Middle frontal gyrus (tissue), 1 donor: ENCODE results near the gene MMRN2.
"Not testable (repeated sequence)": the region's sequence is repeated elsewhere in the genome, so short reads cannot be mapped to it uniquely, and the experiment has no call there.

Experiments
- DNase-seq: peaks from one replicate; pipeline ENCODE4 v3.0.0-alpha.2; 2015; ENCODE audit warnings: low spot score; ENCODE audit errors: extremely low spot score

The MMRN2 gene

DNA sequence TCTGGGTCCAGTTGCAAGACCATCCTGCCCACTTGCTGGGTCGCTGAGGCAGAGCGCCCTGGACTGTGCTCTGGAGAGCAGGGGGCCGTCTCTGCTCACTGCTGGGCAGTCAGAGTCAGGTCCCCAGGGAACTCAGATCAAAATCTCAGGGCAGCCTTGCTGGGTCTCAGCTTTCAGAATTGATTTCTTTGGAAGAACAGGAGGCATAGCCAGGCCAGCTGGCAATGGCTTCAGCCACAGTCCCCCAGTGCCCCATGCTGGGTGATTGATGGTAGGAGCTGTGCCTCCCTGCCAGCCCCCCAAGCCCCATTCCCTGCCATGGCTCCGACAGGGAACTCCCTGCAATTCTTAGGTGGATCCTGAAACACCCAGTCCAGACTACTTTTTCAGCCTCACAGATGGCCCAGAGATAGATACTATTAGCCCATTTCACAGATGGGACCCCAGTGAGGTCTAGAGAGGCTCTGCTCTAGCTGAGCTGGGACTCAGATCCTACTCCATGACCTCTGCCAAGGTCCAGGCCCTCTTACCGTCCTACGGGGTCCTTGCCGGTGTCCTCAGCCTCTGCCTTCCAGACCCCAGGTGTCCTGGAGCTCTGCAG is 467 bp downstream of the MMRN2 start:
- DNase-seq: no peak

DNA sequence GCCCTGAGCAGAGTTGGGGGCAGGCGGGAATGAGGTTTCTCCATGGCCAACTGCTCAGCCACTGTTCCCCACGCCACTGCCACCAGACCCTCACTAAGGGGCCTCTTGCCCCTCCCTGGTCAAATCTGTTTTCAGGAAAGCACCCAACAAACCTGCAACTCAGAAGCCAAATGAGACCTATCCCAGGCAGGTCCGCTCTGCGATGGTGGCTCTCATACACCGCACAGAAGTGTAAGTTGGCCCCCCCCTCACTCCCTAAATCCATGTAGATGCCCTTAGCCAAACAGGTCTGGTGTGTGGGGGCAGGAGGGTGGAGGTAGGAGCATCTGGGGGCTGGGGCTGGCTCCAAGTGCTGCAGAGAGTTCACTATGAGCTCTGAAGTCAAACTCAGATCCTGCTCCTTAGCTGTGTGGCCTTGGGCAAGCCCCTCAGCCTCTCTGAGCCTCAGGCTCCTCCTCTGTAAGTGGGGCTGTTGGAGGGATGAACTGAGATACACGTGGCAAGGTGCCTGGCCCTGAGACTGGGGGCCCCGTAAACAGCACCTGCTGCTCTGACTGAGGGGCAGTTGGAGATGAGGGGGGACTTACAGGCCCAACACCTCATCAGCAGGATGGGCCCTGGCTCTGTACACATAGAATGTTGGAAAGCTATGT is 1.1 kb downstream of the MMRN2 start:
- DNase-seq: no peak

DNA sequence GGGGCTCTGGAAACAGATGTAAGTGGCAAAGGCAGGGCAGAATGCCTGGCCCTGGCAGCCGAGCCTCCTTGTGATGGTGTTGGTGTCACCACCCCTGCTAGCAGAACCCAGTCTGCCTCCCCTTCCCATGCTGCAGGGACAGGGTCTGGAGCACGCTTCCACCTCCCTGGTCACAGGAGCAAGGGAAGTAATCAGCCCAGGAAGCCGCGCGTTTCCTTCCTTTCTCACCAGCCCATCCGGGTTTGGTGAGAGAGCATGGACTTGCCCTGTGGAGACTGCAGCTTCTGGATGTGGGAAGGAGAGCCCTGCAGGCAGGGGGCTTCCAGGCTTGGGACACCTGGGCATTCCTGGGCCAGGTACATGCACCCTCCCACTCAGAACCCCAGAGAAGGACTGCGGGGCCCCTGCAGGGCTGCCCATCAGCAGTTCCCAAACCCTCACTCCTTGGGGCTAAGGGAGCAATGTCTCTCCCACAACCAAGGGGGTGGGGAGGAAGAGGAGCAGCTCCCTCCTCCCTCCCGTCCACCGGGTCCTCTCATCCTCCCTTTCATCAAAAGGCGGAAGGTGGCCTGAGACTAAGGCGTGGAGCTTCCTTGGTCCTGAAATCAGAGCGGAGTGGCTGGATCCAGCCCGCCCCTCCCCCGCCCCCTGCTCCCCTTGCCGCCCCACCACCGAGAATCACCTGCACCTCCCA is 1.8 kb downstream of the MMRN2 start:
- DNase-seq: no peak

DNA sequence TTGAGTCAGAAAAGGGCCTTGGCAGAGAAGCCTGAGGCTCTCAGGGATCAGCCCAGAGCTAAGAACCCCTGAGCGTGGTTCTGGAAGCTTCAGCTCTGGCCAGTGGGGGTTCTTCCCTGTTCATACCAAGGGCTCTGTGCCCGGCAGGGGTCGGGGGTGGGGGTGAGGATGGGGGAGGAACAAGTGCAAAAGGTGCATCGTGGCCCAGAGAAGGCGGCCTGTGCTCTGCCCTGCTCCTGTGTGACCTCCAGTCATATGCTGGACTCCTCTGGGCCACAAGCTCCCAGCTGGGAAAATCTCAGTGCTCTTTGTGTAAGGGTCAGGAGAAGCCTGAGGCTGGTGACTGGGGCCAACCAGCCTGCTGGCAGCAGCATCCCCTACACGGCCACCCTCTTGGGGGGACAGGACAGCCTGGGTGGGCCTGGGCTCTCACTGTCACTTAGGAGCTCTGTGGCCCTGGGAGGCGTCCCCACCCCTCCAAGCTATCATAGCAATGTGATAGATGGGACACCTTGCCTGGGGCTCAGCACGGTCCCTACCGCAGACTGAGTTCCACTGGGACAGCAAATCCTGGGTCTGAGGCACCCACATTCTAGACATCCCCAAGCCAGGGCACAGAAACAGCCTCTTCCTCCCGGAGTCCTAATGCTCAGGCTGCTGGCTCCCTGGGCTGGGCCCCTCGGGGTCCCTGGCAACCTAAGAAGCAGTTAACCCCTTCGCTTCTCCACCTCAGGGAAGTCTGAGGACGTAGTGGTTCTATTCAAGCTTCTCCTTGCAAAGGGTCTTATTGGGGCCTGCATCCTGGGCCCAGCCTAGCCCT is 2.5 kb downstream of the MMRN2 start:
- DNase-seq: no peak

DNA sequence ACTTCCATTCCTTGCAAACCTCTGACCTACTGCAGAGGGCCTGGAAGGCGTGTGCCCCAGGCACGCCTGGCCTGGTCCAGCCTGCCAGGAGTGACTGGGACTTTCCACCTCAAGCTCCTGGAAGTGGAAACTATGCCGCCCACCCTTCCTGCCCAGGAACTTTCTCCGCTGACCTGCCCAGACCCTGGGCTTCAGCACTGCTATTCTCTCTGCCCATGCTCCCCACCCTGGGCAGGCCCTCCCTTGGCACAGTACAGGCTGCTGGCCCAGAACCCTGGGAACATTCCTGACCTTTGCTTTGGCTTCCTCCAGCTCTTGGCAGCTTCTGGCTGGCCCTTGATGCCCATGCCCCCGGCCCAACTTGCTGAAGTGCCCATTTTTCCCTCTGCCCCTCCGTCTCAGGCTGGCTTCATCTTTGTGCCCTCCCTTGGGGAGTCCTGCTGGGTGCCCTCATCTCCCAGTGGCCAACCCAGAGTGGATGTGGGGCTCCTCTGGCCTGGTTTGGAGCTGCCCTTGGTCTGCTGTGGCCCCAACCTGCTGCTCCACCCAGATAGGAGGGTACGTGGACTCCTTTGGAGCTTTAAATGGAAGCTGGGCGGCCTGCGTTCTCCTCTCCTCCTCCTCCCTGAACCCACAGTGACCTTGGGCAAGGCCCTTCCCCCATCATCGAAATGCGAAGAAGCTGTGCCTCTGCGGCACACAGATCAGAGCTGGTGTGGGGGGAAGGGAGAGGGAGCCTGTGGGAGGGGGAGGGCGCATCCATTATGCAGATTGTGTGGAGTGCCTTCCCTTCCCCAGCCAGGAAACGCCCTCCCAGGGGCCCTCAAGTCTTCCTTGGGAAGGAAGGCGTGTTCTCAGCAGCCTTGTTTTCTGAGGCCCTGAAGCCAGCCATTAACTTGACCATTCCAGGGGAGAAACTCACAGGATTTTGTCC is 3.4 kb downstream of the MMRN2 start:
- DNase-seq: no peak

DNA sequence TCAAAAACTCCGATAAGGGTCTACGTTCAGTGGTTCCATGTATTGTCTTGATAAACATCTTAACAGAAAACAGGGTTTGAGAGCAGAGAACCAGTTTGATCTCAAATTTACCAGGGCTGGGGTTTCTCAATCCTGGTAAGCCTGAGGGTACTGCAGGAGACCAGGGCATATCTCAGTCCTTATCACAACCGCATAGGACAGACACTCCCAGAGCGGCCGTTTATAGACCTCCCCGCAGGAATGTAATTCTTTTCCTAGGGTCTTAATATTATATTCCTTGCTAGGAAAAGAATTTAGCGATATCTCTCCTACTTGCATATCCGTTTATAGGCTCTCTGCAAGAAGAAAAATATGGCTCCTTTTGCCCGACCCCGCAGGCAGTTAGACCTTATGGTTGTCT is 4.7 kb downstream of the MMRN2 start:
- DNase-seq: not testable (repeated sequence)

DNA sequence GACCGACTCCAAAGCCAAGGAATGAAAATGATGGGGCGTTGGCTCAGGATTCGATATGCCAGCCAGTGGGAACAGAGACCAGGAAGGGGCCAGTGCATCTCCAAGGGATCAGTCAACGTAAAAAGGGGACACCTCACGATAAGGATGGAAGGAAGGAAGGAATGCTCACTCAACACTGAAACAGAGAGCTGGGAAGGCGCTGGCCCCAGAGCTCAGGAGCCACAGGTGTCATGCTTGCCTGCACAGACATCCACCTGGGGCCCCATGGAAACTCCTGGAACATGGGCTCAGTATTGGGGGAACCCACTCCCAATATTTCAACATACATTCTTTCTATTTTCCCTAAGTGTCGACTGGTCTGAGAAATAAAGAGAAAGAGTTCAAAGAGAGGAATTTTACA is 5.3 kb downstream of the MMRN2 start:
- no peak for DNase-seq

DNA sequence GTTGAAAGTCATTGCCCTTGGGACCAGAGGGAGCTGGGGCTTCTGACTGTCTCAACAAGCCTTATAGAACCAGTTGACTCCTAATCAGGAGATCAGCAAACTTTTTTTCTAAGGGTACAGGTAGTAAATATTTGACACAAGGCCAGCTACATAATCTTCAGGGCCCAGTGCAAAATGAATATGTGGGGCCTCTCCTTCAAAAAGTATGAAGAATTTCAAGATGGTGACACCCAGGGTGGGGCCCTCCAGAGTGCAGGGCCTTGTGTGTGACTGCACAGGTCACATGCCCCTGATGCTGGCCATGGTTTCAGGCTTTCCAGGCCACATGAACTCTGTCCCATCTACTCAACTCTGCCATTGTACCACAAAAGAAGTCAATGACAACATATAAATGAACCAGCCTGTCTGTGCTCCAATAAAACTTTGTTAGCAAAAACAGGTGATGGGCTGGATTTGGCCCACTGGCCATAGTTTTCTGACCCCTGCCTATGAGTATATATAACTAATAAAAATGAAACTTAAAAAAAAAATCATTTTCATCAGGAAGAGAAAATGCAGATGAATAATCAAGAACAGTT is 6.1 kb downstream of the MMRN2 start:
- no peak for DNase-seq

DNA sequence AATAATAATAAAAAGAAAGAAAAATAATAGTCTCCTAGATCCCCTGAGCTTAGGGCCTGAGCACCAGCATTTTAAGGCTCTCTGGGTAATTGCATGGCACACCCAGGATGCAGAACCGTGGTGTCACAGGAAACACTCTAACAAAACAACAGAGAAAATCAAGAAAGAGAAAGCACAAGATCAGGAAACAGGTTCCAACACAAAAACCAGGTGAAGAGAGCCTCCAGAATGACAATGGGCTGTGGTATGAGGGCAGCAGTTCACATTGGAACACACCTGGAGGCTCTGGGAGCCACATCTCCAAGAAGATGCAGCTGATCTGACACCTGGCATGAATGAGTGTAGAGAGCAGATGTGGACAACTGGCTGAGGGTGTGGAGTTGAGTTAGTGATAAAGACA is 7.1 kb downstream of the MMRN2 start:
- DNase-seq: no peak

DNA sequence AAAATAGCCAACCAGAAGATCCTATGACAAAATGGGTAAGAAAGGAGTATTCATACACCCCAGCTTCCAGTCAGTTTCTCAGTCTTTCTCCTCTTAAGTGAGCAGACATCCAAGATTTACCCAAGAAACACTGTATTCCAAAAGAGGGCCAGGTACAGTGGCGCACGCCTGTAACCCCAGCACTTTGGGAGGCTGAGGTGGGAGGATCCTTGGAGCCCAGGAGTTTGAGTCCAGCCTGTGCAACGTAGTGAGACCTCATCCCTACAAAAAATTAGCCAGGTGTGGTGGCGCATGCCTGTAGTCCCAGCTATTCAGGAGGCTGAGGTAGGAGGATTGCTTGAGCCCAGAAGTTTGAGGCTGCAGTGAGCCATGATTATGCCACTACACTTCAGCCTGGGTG is 9.6 kb downstream of the MMRN2 start:
- DNase-seq: not testable (repeated sequence)

DNA sequence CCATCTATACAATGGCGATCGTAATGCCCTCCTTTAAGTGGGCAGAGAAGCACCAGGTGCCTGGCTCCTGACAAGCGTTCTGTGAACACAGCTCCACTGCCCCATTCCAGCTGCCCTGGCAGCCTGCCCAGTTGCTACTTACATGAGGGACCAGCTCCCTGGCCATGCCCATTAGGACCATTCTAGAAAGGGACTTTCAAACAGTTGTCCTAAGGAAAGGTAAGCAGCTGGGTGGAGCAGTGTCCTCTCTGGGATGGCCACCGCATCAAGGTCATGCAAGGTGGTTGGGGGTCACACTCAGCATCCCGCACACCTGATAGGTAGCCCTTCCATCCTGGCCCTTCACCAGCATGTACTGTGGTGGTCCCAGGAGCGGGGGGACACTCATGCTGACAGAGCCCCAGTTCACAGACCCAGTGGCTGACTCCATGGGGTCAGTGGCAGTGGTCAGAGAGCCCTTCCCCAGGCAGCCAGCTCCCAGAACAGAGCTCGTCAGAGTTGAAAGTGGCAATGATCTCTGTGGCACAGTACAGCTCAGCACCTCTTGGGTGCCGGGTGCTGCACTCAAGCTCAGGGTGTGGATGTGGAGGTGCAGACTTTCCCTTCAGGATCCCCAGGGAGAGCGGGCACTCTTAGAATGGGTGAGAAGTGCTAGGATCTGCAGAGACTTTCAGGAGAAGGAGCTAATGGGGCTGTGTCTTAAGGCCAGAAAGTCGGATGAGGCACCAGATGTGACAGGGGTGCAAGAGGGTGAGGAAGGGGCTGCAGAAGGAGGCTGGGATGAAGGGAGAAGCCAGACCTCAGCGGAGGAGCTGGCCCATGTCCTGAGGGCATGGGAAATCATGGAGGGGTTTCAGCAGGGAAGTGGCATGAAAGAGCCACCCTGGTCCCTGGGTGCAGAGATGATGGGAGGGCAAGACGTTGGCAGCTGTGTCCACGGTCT is 10.9 kb downstream of the MMRN2 start:
- no peak for DNase-seq

DNA sequence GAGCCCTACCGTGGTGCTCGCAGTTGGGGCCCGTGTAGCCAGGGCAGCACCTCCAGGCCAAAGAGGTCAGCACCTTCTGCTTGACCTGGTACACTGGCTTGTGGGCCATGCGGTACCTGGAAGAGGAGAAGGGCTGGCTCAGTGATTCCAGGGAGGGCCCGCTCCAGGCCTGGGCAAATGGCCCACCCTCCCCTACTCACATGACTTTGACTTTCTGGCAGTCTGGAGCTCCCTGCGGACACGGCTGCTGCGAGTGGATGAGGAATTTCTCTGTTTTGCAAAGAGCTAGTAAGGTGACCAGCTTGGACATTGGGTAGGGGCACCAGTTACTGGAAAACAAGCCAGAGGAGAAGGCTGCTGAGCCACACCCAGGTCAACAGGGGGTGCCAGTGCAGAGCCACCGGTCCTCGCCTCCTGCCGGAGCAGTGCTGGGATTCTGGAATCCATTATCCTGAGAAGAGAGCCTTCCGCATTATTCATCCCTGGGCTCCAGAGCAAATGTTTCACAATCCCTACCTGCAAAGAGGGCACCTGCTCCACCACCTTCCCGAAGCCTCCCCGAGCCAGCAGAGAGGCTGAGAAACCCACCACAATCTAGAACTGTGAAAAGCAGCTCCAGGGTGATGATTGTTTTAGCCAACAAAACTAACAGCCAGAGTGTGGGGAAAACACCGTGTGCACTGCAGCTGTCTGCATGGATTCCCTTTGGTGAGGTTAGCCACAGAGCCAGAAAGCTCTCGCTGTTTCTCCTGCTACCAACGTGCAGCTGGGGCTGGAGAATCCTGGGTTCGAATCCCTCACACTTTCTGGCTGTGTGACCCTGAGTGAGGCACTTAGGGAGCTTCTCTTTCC is 11.8 kb downstream of the MMRN2 start:
- no peak for DNase-seq

DNA sequence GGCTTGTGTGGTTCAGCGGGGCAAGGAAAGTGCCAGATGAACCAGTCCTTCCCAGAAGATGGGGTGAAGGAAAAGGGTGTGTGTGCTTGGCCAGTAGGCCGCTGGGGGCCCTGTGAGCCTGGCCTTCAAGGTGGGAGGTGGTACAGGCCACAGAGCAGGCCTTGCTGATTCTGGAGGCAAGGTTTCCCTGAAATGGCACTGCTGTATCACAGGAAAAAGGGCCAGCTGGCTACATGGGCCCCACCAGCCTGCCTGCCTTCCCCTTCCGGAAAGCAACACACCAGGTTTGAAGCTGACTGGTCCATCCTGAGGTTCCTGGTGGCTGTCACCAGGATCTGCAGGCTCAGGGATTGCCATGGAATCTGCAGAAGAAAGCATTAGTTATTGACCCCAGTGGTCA is 12.5 kb downstream of the MMRN2 start:
- DNase-seq: no peak

DNA sequence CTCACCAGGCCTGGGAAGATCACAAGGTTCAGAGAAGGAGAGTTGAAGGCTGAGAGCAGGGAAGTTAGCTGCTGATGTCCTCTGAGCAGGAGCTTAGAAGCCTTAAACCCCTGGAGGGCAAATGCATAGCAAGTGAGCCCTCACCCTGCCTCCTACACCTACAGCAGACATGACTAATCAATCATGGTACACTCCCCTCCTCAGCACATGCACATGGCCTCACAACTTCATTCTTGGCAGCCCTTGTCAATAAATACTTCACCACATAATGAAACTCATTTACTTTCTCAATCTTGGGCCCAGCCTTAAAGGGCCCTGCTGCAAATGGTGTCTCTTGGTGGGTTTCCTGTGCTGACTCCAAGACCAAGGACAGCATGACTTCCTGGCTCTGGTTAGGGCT is 12.9 kb downstream of the MMRN2 start:
- DNase-seq: no peak

DNA sequence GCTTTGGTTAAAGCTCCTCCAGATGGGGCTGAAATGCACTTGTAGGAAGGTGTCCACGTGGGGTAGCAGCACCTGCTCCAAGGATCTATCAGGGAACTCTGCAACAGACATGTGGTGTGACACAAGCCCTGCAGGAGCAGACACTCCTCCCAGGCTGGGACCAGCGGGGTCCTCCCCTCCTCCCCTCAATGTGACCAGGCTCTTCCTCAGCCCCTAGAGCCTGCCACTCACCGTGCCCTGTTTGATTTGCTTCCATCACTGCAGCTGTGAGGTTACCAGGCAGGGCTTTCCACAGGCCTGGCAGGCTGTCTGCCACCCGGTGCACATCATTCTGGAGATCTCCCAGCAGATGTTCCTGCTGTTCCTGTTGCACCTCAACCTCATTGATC is 13.4 kb downstream of the MMRN2 start:
- no peak for DNase-seq

DNA sequence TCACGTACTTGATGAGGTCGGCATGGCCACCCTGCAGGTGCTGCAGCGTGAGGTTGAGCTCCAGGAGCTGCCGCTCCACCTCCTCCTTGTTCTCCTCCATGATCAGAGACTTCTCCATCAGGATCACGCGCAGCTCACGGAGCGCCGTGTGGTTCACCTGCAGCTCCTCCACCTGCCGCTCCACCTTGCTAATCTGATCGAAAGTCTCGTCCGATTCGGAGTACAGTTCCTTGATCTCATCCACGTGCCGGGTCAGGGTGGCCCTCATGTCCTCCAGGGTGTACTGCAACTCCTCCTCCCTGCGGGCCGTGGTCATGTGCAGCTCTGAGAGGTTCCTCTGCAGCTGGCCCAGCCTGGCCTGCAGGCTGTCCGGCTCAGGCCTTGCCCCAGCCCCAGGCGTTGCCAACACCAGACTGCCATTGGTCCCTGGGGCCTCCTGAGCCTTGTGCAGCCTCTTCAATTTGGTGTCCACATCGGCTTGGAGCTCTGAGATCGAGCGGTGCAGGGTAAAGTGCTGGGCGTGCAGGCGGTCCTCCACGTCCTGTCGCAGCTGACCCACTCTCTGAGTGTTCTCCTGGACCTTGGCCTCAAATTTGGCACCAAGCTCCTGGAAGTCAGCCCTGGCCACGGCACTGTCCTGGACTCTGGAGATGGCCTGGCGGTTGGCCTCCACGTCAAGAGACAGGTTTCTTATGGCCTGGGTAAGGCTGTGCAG is 13.9 kb downstream of the MMRN2 start:
- DNase-seq: no peak

DNA sequence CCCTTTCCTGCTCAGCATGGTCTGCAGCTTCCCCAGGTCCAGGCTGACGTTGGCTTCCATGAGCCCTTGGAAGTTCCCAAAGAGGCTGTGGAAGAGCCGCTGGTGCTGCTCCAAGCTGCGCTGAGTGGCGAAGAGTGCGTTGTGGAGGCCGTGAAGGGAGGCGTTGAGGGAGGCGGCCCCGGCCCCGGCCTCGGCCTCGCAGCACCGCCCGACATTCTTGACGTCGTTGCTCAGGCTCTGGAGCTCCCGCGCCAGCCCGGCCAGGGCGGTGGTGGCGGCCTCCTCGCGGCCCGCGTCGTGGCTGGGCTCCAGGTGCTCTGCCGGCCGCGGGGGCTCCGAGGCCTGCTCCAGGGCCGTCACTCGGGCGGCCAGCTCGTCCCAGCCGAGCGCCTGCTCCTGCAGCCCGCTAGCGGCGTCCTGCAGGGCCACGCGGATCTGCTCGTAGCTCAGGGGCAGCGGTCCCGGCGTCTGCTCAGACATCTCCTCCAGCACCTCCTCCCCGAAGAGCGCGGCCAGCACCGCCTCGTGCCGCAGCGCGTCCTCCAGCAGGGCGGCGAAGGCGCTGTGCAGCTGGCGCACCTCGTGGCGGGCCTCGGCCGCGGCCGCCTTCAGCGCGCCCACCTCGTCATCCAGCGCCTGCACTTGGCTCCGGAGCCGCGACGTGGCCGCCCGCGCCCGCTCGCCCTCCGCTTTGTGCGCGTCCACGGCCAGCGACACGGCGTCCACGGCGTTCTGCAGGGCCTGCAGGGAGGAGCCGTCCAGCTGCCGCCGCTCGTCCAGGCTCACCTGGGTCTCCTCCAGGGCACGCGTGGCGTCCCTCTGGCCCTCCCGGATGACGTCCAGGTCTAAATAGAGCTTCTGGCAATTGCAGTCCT is 14.7 kb downstream of the MMRN2 start:
- no peak for DNase-seq
